Sigmoid colon (tissue), 7 donors: ENCODE measurements around the gene ZDHHC21. TPM values are rescaled to one million over a fixed set of nuclear protein-coding genes. Genes with fewer than 3 reads are reported as not detected.
"Not testable (repeated sequence)": the region's sequence is repeated elsewhere in the genome, so short reads cannot be mapped to it uniquely, and the experiment has no call there.

Experiments used
- DNase-seq: peaks from one replicate; pipeline ENCODE4 v3.0.0-alpha.2; 2019
- H3K27ac ChIP-seq, 4 donors: fragments of 200-600 bp; sonication (generic); one replicate each; pipeline ENCODE4 v1.5.1; 2016 to 2019; ENCODE audit warnings: mild to moderate bottlenecking in 1 of 4
- H3K27me3 ChIP-seq, 3 donors: fragments of 200-600 bp; sonication (generic); one replicate each; pipeline ENCODE4 v1.5.1; 2019; ENCODE audit warnings: mild to moderate bottlenecking in 1 of 3
- H3K36me3 ChIP-seq, 4 donors: fragments of 200-600 bp; sonication (generic); one replicate each; pipeline ENCODE4 v1.5.1; 2016 to 2019
- H3K4me1 ChIP-seq, 4 donors: fragments of 200-600 bp; sonication (generic); one replicate each; pipeline ENCODE4 v1.5.1; 2017 to 2019
- H3K4me3 ChIP-seq, 4 donors: fragments of 200-600 bp; sonication (generic); one replicate each; pipeline ENCODE4 v1.5.1; 2017 to 2019; ENCODE audit warnings: mild to moderate bottlenecking in 2 of 4, moderate library complexity in 1 of 4
- H3K9me3 ChIP-seq, 4 donors: fragments of 200-600 bp in 3 of 4; sonication (generic) in 3 of 4; one replicate each; pipeline versions ENCODE4 v1.5.1 to v1.6.1; 2013 to 2019
- CTCF ChIP-seq, 4 experiments: fragments of 450-650 bp in 3 of 4; fragments of 200-600 bp in 1 of 4; IDR thresholded peaks; one replicate each; pipeline ENCODE4 v1.5.1; 2016 to 2019; ENCODE audit warnings: antibody characterized with exemption in 4 of 4, mild to moderate bottlenecking in 3 of 4, moderate library complexity in 2 of 4
- EP300 ChIP-seq, 4 donors: sonication (generic); formaldehyde crosslinking; IDR thresholded peaks; one replicate each; pipeline ENCODE4 v1.6.1; 2017; ENCODE audit warnings: antibody characterized with exemption in 4 of 4
- POLR2A ChIP-seq, 2 donors: fragments of 450-650 bp; IDR thresholded peaks; one replicate each; pipeline ENCODE4 v1.6.1; 2016; ENCODE audit warnings: antibody characterized with exemption in 2 of 2, mild to moderate bottlenecking in 2 of 2, moderate library complexity in 2 of 2
- POLR2AphosphoS5 ChIP-seq, 4 donors: sonication (generic); formaldehyde crosslinking; IDR thresholded peaks; one replicate each; pipeline ENCODE4 v1.6.1; 2017; ENCODE audit warnings: antibody characterized with exemption in 4 of 4
- WGBS, 2 donors: extraction: QIAGEN DNeasy Blood & Tissue Kit; methylation state at CpG; one replicate each; pipeline ENCODE4 v1.1.7; 2013; 5-methylcytosine and 5-hydroxymethylcytosine counted together
- intact Hi-C: fragments of 100-400 bp; cut with DNase I; formaldehyde crosslinking; loops from one replicate; pipeline ENCODE4 v1.15.1; 2023
- polyA plus RNA-seq, 3 donors: library from polyadenylated mRNA; stranded (reverse); fragments of 200-250 nt; gene quantifications; one replicate each; pipeline ENCODE4 v1.2.3, GENCODE V29; 2013
- total RNA-seq, 4 donors: library from RNA; depleted of rRNA; stranded (reverse); fragments of >200 nt; gene quantifications; one replicate each; pipeline ENCODE4 v1.1.0, GENCODE V29; 2016
- donor health status: healthy with polysubstance abuse.
- donor health status: Bipolar disorder and iron deficiency.
- donor health status: healthy.

The ZDHHC21 gene
- total and polyA plus RNA-seq, 7 donors, result 3.0 to 34.9 (median 14.1) TPM

- H3K4me1 ChIP-seq, result no peaks in the 10 kb centered on the region
- no peak overlapping the region for H3K27ac ChIP-seq
- H3K9me3 ChIP-seq, result no peaks in the 10 kb centered on the region
- no peak for DNase-seq
- peaks cover 0 to 42% (median 8%) of the 10 kb centered on the region in 4 donors for H3K36me3 ChIP-seq
- no peaks in the 10 kb centered on the region for H3K27me3 ChIP-seq
- intact Hi-C loops, result no loop called here
- H3K4me3 ChIP-seq, result no peak overlapping the region
- TF ChIP-seq POLR2A (IDR thresholded peaks at IDR 0.05) (no peak), EP300 (IDR thresholded peaks at IDR 0.05) (no peak), CTCF (IDR thresholded peaks at IDR 0.05) (no peak), POLR2AphosphoS5 (IDR thresholded peaks at IDR 0.05) (no peak)
Observed at GRCh38 chr9:14686168-14686567, 7.1 kb downstream of the ZDHHC21 start.

- H3K27me3 ChIP-seq, H3K9me3 ChIP-seq, H3K4me3 ChIP-seq, H3K27ac ChIP-seq, H3K4me1 ChIP-seq, DNase-seq, intact Hi-C loops: not testable (repeated sequence)
- peaks cover 0 to 16% (median 8%) of the 10 kb centered on the region in 4 donors for H3K36me3 ChIP-seq
- 88 to 89% methylated on average over 4 of the region's 4 CpGs for WGBS, 2 donors
Observed at GRCh38 chr9:14682616-14683015, 10.6 kb downstream of the ZDHHC21 start.

- Histone ChIP-seq H3K4me1 (no peaks in the 10 kb centered on the region), H3K36me3 (no peaks in the 10 kb centered on the region), H3K4me3 (no peak overlapping the region), H3K27me3 (no peaks in the 10 kb centered on the region), H3K27ac (no peak overlapping the region), H3K9me3 (no peaks in the 10 kb centered on the region)
- intact Hi-C loops, result no loop called here
- DNase-seq, result no peak
- TF ChIP-seq CTCF (IDR thresholded peaks at IDR 0.05) (no peak), POLR2AphosphoS5 (IDR thresholded peaks at IDR 0.05) (no peak), EP300 (IDR thresholded peaks at IDR 0.05) (no peak), POLR2A (IDR thresholded peaks at IDR 0.05) (no peak)
- WGBS, 2 donors, result 95 to 97% methylated on average over 3 of the region's 3 CpGs
Observed at GRCh38 chr9:14678776-14679175, 14.5 kb downstream of the ZDHHC21 start.

GRCh38 chr9:14677872-14678271 is 15.4 kb downstream of the ZDHHC21 start:
- no peak for TF ChIP-seq POLR2AphosphoS5 (IDR thresholded peaks at IDR 0.05)
- no peak for TF ChIP-seq EP300 (IDR thresholded peaks at IDR 0.05)
- no peak for TF ChIP-seq CTCF (IDR thresholded peaks at IDR 0.05)
- TF ChIP-seq POLR2A (IDR thresholded peaks at IDR 0.05), result no peak
- H3K36me3 ChIP-seq, result no peaks in the 10 kb centered on the region
- no peaks in the 10 kb centered on the region for H3K27me3 ChIP-seq
- intact Hi-C loops, result no loop called here
- DNase-seq, result no peak
- no peak overlapping the region for H3K27ac ChIP-seq
- 95 to 96% methylated on average over 6 of the region's 6 CpGs for WGBS, 2 donors
- no peaks in the 10 kb centered on the region for H3K9me3 ChIP-seq
- no peak overlapping the region for H3K4me3 ChIP-seq
- no peaks in the 10 kb centered on the region for H3K4me1 ChIP-seq

GRCh38 chr9:14677396-14677795 is 15.8 kb downstream of the ZDHHC21 start:
- intact Hi-C loops, result no loop called here

More at GRCh38 chr9:14677396-14677795, 15.8 kb downstream of the ZDHHC21 start:
- Histone ChIP-seq H3K27me3 (no peaks in the 10 kb centered on the region), H3K4me3 (no peak overlapping the region), H3K27ac (no peak overlapping the region), H3K36me3 (peaks cover 0 to 3% (median 0%) of the 10 kb centered on the region in 4 donors), H3K4me1 (no peaks in the 10 kb centered on the region), H3K9me3 (no peaks in the 10 kb centered on the region)
- 89 to 91% methylated on average over 2 of the region's 2 CpGs for WGBS, 2 donors
- TF ChIP-seq POLR2A (IDR thresholded peaks at IDR 0.05) (no peak), POLR2AphosphoS5 (IDR thresholded peaks at IDR 0.05) (no peak), EP300 (IDR thresholded peaks at IDR 0.05) (no peak), CTCF (IDR thresholded peaks at IDR 0.05) (no peak)
- no peak for DNase-seq
